Caco-2 (cell line): Measurements from ENCODE around the gene DCPS. TPM values are rescaled to one million over a fixed set of nuclear protein-coding genes. Genes with fewer than 3 reads are reported as not detected.

Source experiments
- BruUV-seq: library from RNA; stranded (reverse); fragments of 400-500 nt; replicated peaks from 2 replicates; lab custom pipeline; 2021; lab: Mats Ljungman, UMichigan
- CTCF ChIA-PET: fragments of 300-600 bp; sonication (Branson Sonifier 250); formaldehyde crosslinking; loops from one replicate; lab custom pipeline; 2022; ENCODE audit warnings: antibody characterized with exemption; lab: Charles Lee
- POLR2A ChIA-PET: fragments of 300-600 bp; sonication (Branson Sonifier 250); formaldehyde crosslinking; loops from one replicate; lab custom pipeline; 2022; ENCODE audit warnings: antibody characterized with exemption; lab: Charles Lee
- DNase-seq, 2 experiments: peaks; one replicate each; pipeline versions ENCODE4 v3.0.0 to v3.0.0-alpha.2; 2020 to 2022
- H3K27me3 ChIP-seq: replicated peaks from 2 replicates; pipeline ENCODE4 v1.6.0; 2011; ENCODE audit warnings: low read length; ENCODE audit not compliant: control insufficient read depth, insufficient read depth
- H3K36me3 ChIP-seq: 2 replicates; pipeline ENCODE4 v1.5.1; 2011; ENCODE audit warnings: low read length; ENCODE audit not compliant: control insufficient read depth, insufficient read depth
- H3K4me1 ChIP-seq: fragments of 250-450 bp; sonication (Bioruptor Pico); 2 replicates; pipeline ENCODE4 v1.5.1; 2020; ENCODE audit warnings: mild to moderate bottlenecking
- H3K4me3 ChIP-seq: 2 replicates; pipeline ENCODE4 v1.5.1; 2011; ENCODE audit warnings: low read depth, mild to moderate bottlenecking, control low read depth, low read length
- H3K9me3 ChIP-seq: fragments of 250-450 bp; sonication (Bioruptor Pico); 2 replicates; pipeline ENCODE4 v1.5.1; 2020; ENCODE audit warnings: mild to moderate bottlenecking, moderate library complexity
- H3K27ac Mint-ChIP-seq: one replicate; pipeline ENCODE4 v1.8.0; 2022; ENCODE audit warnings: mixed read lengths; ENCODE audit not compliant: unreplicated experiment
- H3K27me3 Mint-ChIP-seq: one replicate; pipeline ENCODE4 v1.8.0; 2022; ENCODE audit warnings: mixed read lengths; ENCODE audit not compliant: insufficient read depth, unreplicated experiment
- H3K36me3 Mint-ChIP-seq: one replicate; pipeline ENCODE4 v1.8.0; 2022; ENCODE audit warnings: mild to moderate bottlenecking, mixed read lengths; ENCODE audit not compliant: insufficient read depth, unreplicated experiment
- H3K4me1 Mint-ChIP-seq: one replicate; pipeline ENCODE4 v1.8.0; 2022; ENCODE audit warnings: low read depth, mixed read lengths; ENCODE audit not compliant: unreplicated experiment
- H3K4me3 Mint-ChIP-seq: one replicate; pipeline ENCODE4 v1.8.0; 2022; ENCODE audit warnings: mild to moderate bottlenecking, moderate library complexity, mixed read lengths; ENCODE audit not compliant: unreplicated experiment
- H3K9me3 Mint-ChIP-seq: one replicate; pipeline ENCODE4 v1.8.0; 2022; ENCODE audit warnings: mixed read lengths; ENCODE audit not compliant: unreplicated experiment
- intact Hi-C: fragments of 100-400 bp; cut with micrococcal nuclease; formaldehyde crosslinking; loops from one replicate; pipeline ENCODE4 v1.10.0; 2022; ENCODE audit not compliant: unreplicated experiment
- total RNA-seq: library from RNA; stranded (reverse); gene quantifications from 2 replicates; pipeline ENCODE4 v1.2.3, GENCODE V29; 2022
- TF ChIP-seq, protein P1 (sequence below), 2 experiments: fragments of 200-600 bp in 1 of 2; IDR thresholded peaks; 1 replicate in 1 of 2; 2 replicates in 1 of 2; pipeline versions ENCODE4 v1.5.1 to v1.8.0; 2011 to 2022; ENCODE audit warnings: antibody characterized with exemption in 1 of 2, control low read depth in 1 of 2, inconsistent platforms in 1 of 2, low read depth in 1 of 2, low read length in 1 of 2, mild to moderate bottlenecking in 1 of 2, moderate library complexity in 1 of 2; ENCODE audit not compliant: insufficient read depth in 1 of 2, severe bottlenecking in 1 of 2, unreplicated experiment in 1 of 2

The DCPS gene
- total RNA-seq, 1 experiment from 2014 or later = 40.4 TPM

DNA sequence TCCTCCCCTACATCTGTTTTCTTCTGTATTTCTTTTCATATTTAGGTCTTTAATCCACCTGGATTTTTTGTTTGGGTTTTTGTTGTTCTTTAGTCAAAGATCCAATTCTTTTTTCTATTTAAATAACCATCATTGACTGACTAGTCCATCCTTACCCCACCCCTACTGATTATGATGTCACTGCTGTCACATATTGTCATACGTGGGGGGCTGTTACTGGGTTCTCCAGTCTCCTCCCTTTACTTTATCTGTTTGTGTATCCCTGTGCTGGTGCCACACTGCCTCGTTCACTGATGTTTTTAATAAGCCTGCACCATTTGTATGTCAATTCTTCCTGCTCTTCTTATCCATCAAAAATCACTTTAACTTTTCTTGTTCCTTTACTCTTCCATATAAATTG lies 6.9 kb upstream of the DCPS start:
- intact Hi-C loops = no loop called here
- no peak for DNase-seq
- H3K27me3 Mint-ChIP-seq = no peaks in the 10 kb centered on the region
- Histone ChIP-seq H3K4me3 (no peak overlapping the region), H3K9me3 (no peaks in the 10 kb centered on the region), H3K4me1 (no peaks in the 10 kb centered on the region), H3K27me3 (no peaks in the 10 kb centered on the region), H3K36me3 (peaks cover 6% of the 10 kb centered on the region)
- BruUV-seq = no TSS peak
- H3K27ac Mint-ChIP-seq = no peak overlapping the region
- peaks cover 63% of the 10 kb centered on the region for H3K36me3 Mint-ChIP-seq
- H3K9me3 Mint-ChIP-seq = no peaks in the 10 kb centered on the region
- H3K4me1 Mint-ChIP-seq = no peaks in the 10 kb centered on the region
- H3K4me3 Mint-ChIP-seq = no peak overlapping the region
- ChIA-PET CTCF (no interaction called here), POLR2A (no interaction called here)
- TF ChIP-seq, protein P1, sequence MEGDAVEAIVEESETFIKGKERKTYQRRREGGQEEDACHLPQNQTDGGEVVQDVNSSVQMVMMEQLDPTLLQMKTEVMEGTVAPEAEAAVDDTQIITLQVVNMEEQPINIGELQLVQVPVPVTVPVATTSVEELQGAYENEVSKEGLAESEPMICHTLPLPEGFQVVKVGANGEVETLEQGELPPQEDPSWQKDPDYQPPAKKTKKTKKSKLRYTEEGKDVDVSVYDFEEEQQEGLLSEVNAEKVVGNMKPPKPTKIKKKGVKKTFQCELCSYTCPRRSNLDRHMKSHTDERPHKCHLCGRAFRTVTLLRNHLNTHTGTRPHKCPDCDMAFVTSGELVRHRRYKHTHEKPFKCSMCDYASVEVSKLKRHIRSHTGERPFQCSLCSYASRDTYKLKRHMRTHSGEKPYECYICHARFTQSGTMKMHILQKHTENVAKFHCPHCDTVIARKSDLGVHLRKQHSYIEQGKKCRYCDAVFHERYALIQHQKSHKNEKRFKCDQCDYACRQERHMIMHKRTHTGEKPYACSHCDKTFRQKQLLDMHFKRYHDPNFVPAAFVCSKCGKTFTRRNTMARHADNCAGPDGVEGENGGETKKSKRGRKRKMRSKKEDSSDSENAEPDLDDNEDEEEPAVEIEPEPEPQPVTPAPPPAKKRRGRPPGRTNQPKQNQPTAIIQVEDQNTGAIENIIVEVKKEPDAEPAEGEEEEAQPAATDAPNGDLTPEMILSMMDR (IDR thresholded peaks at IDR 0.05; ENCODE audit: insufficient read depth in 1 of 2, low read depth in 1 of 2, low read length in 1 of 2, severe bottlenecking in 1 of 2, unreplicated experiment in 1 of 2) = no peak

DNA sequence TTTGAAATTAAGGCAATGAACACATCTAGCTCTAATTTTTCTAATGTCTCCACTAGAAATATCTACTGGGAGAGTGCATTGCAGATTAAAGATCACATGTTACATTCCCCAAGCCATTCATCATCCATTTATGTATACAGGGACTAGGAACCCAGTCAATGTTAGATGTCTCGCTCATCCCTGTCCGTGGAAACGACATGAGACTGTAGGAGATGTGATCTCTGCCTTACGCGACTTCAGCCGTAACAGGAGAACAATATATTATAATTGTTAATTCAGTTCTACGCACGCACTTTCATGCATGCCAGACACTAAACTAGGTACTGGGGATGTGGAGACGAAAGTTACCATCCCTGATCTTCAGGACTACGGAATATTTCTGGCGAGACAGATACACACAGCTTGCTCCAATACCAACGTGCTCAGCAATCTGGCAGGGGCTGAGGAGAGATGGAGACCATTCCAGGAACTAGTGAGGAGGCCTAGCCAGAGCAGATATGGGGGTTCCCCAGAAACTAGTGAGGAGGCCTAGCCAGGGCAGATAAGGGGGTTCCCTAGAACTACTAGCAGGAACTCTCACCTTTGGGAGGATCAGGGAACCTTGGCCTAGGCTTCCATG lies 706 bp downstream of the DCPS start:
- Mint-ChIP-seq H3K27me3 (no peaks in the 10 kb centered on the region), H3K4me1 (peaks cover 12% of the 10 kb centered on the region), H3K27ac (peak overlapping the region; percentile 97), H3K36me3 (peaks cover 54% of the 10 kb centered on the region), H3K9me3 (no peaks in the 10 kb centered on the region), H3K4me3 (peak overlapping the region; percentile 96)
- TF ChIP-seq, protein P1 (IDR thresholded peaks at IDR 0.05; ENCODE audit: insufficient read depth in 1 of 2, low read depth in 1 of 2, low read length in 1 of 2, severe bottlenecking in 1 of 2, unreplicated experiment in 1 of 2) = no peak
- TSS peak; percentile 62 for BruUV-seq
- DNase-seq = no peak
- intact Hi-C loops = loop anchor here (1.0 kb wide), 2 partner anchors 21 to 35 kb away; partner anchors contain the start of genes FOXRED1 and TIRAP
- Histone ChIP-seq H3K9me3 (no peaks in the 10 kb centered on the region), H3K36me3 (peaks cover 2% of the 10 kb centered on the region; the same call in 1 of the 2 replicates), H3K4me3 (peak overlapping the region; percentile 83), H3K4me1 (0 out of 2 replicates have a peak, but pooled peaks cover 4% of the 10 kb centered on the region), H3K27me3 (no peaks in the 10 kb centered on the region)
- ChIA-PET POLR2A (interaction anchor here (0.7 to 1.0 kb wide), 4 partner anchors 36 to 712 kb away, joined by 3 to 7 read pairs (median 4); partner anchors contain the start of genes FOXRED1, PUS3, SRPRA and ST3GAL4), CTCF (interaction anchor here (0.6 to 1.1 kb wide), 4 partner anchors 35 to 176 kb away, joined by 3 to 6 read pairs (median 4); no protein-coding TSS in a partner anchor)

DNA sequence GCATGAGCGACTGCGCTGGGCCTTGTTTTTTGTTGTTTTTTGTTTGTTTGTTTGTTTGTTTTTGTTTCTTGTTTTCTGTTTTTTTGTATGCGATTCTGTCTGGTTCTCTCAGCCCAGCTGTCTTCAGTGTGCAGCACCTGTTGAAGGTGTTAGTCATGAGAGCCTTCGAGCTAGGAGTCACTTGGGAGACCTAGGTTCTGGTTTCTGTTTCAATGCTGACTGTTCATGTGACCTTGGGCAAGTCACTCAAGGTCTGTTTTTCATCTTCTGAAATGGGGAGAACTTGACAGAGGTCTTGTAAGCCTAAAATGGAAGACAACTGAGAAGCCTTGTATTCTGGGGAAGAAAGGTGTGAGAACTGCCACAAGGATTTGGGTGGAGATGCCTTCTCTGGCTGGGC lies 1.8 kb downstream of the DCPS start:
- Mint-ChIP-seq H3K4me1 (peaks cover 12% of the 10 kb centered on the region), H3K4me3 (peak overlapping the region; percentile 46), H3K27ac (no peak overlapping the region), H3K9me3 (no peaks in the 10 kb centered on the region), H3K27me3 (no peaks in the 10 kb centered on the region), H3K36me3 (peaks cover 42% of the 10 kb centered on the region)
- POLR2A ChIA-PET = no interaction called here
- Histone ChIP-seq H3K27me3 (no peaks in the 10 kb centered on the region), H3K4me3 (no peak overlapping the region), H3K9me3 (no peaks in the 10 kb centered on the region), H3K4me1 (0 out of 2 replicates have a peak, but pooled peaks cover 4% of the 10 kb centered on the region), H3K36me3 (peaks cover 2% of the 10 kb centered on the region; the same call in 1 of the 2 replicates)
- CTCF ChIA-PET = no interaction called here
- intact Hi-C loops = no loop called here
- TF ChIP-seq, protein P1 (IDR thresholded peaks at IDR 0.05; ENCODE audit: insufficient read depth in 1 of 2, low read depth in 1 of 2, low read length in 1 of 2, severe bottlenecking in 1 of 2, unreplicated experiment in 1 of 2) = no peak
- no peak for DNase-seq
- BruUV-seq = no TSS peak
